CD4-positive, alpha-beta T cell treated with Interleukin-12 subunit alpha and Interleukin-12 subunit beta, for 1 hour (primary cell): ENCODE data around the gene C11orf65.
"Not testable (repeated sequence)": the region's sequence is repeated elsewhere in the genome, so short reads cannot be mapped to it uniquely, and the experiment has no call there.

ENCODE experiments used
- DNase-seq: peaks from one replicate; pipeline ENCODE4 v3.0.0-alpha.2; 2020

The C11orf65 gene

GRCh38 chr11:108468478-108468864 lies 1.1 kb upstream of the C11orf65 start:
- no peak for DNase-seq

DNA sequence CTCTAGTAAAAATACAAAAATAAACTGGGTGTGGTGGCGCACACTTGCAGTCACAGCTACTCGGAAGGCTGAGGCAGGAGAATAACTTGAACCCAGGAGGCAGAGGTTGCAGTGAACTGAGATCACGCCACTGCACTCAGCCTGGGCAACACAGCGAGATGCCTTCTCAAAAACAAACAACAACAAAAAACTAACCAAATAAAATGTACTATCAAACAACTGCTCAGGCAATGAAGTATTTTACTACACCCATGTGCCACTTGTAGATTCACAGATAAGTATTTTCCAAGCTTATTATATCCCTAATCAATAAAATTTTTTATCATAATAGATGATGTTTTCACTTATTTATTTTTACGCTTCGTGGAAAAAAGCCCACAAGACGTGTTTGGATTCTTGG lies 924 bp downstream of the C11orf65 start:
- no peak for DNase-seq

- DNase-seq: no peak
Measured at GRCh38 chr11:108453207-108453835, 14.0 kb downstream of the C11orf65 start.

GRCh38 chr11:108441445-108441844 lies 25.9 kb downstream of the C11orf65 start:
- not testable (repeated sequence) for DNase-seq

DNA sequence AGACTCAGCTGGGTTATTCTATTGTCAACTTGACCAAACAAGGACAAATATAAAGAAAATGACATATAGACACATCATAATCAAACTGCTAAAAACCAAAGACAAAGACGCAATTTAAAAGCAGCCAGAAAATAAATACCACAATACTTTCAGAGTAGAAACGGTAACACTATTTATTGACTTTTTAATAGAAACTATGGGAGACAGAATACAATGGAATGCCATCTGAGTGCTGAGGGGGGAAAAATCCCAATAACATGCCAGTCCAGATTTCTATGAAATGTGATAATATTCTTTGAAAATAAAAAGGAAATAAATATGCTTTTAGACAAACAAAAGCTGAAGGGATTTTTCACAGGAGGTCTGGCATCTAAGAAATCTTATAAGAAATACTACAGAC lies 30.7 kb downstream of the C11orf65 start:
- no peak for DNase-seq

GRCh38 chr11:108435066-108435465 lies 32.3 kb downstream of the C11orf65 start:
- no peak for DNase-seq

DNA sequence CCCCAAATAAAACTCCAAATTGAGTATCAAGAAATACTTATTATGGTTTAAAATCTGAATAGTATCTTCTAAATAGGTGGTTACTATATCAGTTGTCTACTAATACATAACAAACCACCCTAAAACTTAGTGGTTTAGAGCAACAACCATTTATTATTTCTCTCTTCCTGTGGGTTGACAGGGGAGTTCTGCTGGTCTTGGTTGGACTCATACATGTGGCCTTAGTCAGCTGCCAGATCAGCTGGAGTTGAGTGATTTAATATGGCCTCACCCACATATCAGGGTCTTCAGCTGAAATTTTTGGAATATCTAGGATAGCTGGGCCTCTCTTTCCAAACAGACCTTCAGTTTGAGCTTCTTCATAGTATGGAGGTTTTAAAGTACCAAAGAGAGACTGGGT lies 34.5 kb downstream of the C11orf65 start:
- DNase-seq: no peak

DNA sequence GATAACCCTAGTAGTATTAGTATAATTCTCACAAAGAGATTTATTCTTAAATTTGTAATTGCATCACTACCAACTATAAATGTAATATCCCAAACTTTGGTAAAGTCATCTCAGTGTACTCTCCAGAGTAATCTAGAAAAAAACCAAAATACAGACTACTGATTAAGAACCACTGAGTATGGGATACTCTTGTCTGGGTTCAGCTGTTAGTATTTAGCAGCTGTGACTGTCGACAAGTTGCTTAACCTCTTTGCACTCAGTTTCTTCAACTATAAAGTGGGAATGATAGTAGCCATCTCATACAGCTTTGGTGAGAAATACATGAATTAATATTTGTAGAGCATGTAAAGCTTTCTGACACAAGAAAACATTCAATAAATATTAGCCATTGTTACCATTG lies 35.3 kb downstream of the C11orf65 start:
- no peak for DNase-seq

DNA sequence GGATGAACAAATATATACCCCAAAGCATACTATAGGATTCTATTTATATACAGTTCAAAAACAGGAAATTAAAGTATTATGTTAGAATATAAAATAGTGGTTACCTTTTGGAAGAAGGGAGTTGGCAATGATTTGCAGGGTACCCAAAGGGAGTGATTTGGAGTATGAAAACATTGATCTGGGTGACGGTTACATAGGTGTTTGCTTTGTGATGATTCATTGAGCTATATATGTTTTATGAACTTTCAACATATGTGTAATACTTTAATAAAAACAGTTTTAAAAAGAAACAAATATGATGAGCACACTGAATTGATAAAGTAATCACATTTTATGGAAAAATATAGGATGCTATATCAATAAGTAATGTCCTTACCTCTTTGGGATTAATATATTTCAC lies 36.0 kb downstream of the C11orf65 start:
- no peak for DNase-seq

DNA sequence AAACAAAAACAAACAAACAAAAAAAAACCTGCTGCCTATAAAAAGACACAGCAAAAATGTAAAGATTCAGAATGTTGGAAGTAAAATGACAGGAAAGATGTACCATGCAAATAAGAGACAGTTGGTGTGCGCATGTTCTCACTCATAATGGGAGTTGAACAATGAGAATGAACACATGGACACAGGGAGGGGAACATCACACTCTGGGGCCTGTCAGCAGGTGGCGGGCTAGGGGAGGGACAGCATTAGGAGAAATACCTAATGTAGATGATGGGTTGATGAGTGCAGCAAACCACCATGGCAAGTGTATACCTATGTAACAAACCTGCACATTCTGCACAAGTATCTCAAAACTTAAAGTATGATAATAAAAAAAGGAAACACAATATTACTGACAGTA lies 49.8 kb downstream of the C11orf65 start:
- peak; percentile 45 for DNase-seq

GRCh38 chr11:108414958-108415357 lies 52.4 kb downstream of the C11orf65 start:
- DNase-seq: no peak

DNA sequence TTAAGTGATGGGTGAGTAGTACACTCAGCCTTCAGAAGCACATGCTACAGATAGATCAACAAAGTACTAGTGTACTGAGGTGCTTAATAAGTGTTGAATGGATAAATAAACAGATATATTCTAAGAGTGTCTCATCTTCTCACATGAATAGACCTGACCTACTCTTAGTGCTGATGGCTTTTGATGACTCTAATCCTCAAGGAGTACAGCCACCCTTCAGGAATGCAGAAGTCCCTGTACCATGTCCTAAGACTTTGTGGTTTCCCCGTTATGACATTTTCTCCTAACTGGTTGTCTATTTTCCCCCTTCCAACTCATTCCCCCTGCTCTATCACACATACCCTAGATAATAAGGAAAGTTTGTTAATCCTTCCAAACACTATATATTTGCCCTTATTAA lies 61.6 kb downstream of the C11orf65 start:
- DNase-seq: no peak

GRCh38 chr11:108403052-108403451 lies 64.3 kb downstream of the C11orf65 start:
- DNase-seq: no peak

DNA sequence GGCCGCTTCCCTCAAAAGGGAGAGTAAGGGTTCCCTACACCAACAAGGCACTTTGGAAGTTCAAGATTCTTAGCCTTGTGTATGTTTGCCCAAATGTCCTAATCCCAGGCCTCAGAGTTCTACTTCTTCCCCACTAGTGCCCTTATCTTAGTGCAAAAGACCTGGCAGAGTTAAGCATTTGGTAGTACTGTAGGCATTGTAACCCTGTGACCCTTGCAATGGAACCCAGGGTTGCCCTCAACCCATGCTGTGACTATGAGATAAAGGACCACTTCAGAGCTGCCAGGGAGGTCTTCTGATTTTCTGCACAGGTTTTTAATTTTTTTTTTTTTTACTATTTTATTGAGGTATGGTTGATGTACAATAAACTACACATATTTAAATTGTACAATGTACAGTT lies 65.1 kb downstream of the C11orf65 start:
- DNase-seq: no peak

GRCh38 chr11:108398439-108398838 lies 68.9 kb downstream of the C11orf65 start:
- DNase-seq: no peak

- not testable (repeated sequence) for DNase-seq
Measured at GRCh38 chr11:108396672-108397071, 70.7 kb downstream of the C11orf65 start.

DNA sequence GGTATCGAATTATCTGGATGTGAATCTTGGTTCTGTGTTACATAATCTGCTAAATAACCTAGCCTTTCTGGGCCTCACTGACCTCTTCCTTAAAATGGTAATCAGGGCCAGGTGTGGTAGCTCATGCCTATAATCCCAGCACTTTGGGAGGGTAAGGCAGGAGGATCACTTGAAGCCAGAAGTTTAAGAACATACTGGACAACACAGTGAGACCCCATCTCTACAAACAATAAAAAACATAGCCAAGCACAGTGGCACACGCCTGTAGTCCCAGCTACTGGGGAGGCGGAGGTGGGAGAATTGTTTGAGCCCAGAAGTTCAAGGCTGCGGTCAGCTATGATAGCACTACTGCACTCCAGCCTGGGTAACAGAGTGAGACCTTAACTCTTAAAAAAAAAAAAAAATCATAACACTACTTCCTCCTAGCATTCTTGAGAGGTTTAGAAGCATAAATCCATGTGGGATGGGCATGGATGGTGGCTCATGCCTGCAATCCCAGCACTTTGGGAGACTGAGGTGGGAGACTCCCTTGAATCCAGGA lies 72.5 kb downstream of the C11orf65 start:
- DNase-seq: no peak

DNA sequence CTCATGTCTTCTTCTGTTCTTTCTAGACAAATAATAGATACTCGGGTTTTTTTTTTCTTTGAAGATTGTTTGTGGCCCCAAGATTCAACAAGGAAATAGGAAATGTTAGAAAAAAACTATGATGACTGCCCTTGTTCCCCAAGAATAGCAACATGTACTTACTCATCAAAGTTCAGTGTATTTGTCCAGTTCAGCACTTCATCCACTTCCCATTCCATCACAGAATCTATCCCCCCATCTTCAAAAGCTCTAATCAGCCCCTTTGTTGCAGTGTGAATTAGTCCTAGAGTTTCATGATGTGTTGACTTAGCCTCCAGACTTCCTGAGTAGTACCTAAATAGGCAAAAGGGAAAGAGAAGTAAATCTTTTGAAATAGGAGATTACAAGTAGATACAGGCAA lies 74.3 kb downstream of the C11orf65 start:
- no peak for DNase-seq

DNA sequence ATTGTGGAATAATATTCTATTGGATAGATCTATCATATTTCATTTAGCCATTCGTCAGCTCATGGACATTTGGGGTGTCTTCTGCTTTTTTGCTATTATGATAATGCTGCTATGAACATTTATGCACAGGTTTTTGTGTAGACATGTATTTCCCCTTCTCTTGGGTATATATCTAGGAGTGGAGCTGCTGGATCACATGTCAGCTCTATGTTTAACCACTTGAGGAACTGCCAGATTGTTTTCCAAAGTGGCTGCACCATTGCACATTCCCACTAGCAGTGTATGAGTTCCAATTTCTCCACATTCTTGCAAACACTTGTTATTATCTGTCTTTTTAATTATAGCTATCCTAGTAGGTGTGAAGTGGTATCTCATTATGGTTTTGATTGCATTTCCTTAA lies 75.0 kb downstream of the C11orf65 start:
- DNase-seq: no peak

GRCh38 chr11:108388576-108388975 lies 78.8 kb downstream of the C11orf65 start:
- no peak for DNase-seq

DNA sequence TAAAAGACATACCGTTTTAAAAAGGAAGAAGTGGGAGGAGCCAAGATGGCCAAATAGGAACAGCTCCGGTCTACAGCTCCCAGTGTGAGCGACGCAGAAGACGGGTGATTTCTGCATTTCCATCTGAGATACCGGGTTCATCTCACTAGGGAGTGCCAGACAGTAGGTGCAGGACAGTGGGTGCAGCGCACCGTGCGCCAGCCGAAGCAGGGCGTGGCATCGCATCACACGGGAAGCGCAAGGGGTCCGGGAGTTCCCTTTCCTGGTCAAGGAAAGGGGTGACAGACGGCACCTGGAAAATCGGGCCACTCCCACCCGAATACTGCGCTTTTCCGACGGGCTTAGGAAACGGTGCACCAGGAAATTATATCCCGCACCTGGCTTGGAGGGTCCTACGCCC lies 93.8 kb downstream of the C11orf65 start:
- not testable (repeated sequence) for DNase-seq

DNA sequence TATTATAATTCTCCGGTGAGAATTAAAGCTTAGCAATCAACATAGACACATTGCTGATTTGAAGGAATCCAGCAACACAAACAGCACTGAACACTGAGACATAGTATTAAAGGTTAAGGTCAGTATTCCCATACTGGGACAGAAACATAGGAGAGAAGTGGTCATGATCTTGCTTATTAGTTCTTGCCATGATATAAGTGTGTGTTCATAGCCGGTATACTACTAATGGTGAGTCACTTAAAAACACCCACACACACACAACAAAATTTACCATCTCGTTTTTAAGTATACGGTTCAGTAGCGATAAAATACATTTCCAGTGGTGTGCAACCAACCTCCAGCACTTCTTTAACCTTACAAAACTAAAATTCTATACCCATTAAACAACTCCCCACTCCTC lies 96.3 kb downstream of the C11orf65 start:
- DNase-seq: no peak

GRCh38 chr11:108370315-108370714 lies 97.0 kb downstream of the C11orf65 start:
- no peak for DNase-seq

DNA sequence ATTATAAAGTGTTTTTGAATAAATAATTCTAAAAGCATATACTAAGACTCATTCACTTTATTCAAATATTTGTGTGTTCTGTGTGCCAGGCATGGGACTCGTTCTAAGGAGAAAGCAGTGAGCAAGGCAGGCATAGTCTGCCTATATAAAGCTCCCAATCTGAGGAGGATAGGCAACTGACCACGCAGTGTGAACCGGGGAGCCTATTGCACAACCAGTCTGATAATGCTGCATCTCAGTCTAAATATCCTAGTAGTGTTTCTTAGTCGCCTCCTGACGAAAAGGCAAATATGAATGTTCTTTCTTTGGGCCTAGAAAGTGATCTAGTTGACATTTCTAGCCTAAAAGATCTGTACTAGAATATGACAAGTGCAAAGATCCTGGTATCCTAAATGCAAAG lies 98.3 kb downstream of the C11orf65 start:
- DNase-seq: no peak

DNA sequence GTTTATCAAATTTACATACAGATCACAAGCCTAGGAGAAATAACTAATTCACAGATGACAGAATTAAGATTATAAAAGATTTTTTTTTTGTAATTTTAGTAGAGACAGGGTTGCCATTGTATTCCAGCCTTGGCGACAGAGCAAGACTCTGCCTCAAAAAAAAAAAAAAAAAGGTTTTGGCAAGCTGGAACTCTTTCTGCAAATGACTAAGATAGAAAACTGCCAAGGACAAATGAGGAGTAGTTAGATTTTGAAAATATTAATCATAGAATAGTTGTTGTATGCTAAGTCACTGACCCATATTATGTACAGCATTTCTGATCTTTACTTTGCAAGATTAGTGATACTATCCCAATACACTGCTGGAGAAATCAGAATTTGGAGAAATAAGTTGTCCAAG lies 99.2 kb downstream of the C11orf65 start:
- DNase-seq: no peak
